Prostate gland (tissue), 2 donors: Measurements from ENCODE around the gene NCL.

ENCODE experiments used
- CTCF ChIP-seq, 4 experiments: fragments of 200-600 bp in 2 of 4; fragments of 450-650 bp in 2 of 4; sonication (generic) in 2 of 4; IDR thresholded peaks; 1 replicate in 3 of 4; 2 replicates in 1 of 4; pipeline ENCODE4 v1.5.1; 2016 to 2019; ENCODE audit warnings: antibody characterized with exemption in 4 of 4, mild to moderate bottlenecking in 2 of 4, moderate library complexity in 2 of 4
- POLR2A ChIP-seq: fragments of 450-650 bp; IDR thresholded peaks from one replicate; pipeline ENCODE4 v1.6.1; 2016; ENCODE audit warnings: antibody characterized with exemption, mild to moderate bottlenecking

DNA sequence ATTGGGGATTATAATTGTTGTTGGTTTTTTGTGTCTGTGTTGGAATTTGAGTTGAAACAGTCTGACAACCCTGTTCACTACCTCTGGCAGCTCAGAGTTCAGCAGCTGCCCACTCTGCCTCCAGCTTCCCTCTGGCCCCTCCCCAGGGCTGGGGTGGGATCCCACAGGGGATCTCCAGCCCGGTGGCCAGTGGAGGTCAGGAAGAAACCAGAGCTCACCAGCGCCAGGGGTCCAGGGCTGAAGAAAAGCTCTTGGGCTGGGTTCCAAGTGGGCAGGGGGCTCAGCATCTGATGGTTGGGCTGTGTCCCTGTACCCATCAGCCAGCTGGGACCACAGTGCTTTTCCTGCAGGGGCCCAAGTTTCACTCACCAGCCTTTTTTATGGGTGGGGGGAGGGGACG is 16.5 kb upstream of the NCL start:
- TF ChIP-seq CTCF (IDR thresholded peaks at IDR 0.05), result no peak
- TF ChIP-seq POLR2A, result no peak
